GM10266 (cell line): ENCODE results near the gene STRA6.

Experiments
- DNase-seq: peaks from one replicate; pipeline ENCODE4 v3.0.0; 2012; ENCODE audit errors: extremely low spot score
- TF ChIP-seq, protein P1 (sequence below): IDR thresholded peaks from 2 replicates; pipeline ENCODE4 v1.5.1; 2012; ENCODE audit warnings: mild to moderate bottlenecking, low read depth; ENCODE audit not compliant: control insufficient read depth, insufficient read depth; ENCODE audit errors: missing control alignments

Gene STRA6

DNA sequence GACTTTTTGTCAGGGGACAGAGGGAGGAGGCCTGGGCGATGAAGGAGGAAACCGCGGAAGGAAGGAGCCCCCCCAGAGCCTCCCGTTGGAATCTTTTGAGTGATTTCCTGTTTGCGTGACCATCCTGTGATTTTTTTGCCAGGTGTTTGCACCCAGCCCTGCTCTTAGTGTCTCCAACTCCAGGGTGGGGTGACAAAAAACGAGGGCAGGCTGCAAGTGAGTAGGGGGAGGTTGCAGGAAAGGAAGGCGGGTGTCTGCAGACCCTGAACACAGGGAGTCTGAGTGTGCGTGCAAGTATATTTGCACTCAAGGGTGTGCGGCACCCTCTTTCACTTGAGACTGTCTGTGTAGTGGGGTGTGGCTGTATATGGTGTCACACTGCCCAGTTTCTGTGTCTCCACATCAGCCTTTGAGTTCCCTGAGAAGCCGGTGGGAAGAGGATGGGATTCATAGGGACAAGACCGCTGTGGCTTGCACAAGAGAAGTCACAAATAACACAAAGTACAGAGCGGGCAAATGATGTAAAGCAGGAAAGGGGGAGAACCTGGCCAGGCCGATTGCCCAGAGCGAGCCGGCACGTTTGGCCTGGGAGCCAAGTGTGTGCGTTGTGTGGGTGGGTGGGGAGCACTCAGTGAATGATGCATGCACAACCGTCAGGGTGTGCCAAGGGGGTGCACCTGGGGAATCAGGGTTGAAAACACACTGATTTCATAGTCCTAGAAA lies 65.6 kb downstream of the STRA6 start:
- no peak for DNase-seq
- TF ChIP-seq, protein P1, sequence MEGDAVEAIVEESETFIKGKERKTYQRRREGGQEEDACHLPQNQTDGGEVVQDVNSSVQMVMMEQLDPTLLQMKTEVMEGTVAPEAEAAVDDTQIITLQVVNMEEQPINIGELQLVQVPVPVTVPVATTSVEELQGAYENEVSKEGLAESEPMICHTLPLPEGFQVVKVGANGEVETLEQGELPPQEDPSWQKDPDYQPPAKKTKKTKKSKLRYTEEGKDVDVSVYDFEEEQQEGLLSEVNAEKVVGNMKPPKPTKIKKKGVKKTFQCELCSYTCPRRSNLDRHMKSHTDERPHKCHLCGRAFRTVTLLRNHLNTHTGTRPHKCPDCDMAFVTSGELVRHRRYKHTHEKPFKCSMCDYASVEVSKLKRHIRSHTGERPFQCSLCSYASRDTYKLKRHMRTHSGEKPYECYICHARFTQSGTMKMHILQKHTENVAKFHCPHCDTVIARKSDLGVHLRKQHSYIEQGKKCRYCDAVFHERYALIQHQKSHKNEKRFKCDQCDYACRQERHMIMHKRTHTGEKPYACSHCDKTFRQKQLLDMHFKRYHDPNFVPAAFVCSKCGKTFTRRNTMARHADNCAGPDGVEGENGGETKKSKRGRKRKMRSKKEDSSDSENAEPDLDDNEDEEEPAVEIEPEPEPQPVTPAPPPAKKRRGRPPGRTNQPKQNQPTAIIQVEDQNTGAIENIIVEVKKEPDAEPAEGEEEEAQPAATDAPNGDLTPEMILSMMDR = no peak

DNA sequence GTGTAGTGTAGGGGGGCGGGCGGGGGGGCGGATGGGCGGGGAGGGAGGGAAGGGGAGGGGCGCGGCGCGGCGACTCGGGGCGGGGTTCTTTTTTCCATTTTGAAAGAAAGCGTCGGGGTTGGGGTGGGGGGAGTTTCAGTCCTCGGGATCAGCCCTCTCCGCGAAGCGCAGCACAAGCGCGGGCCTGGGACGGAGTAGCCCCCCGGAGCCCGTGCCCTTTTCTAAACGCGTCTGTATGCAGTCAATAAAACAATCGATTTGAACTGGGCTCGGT lies 66.1 kb downstream of the STRA6 start:
- DNase-seq = no peak

DNA sequence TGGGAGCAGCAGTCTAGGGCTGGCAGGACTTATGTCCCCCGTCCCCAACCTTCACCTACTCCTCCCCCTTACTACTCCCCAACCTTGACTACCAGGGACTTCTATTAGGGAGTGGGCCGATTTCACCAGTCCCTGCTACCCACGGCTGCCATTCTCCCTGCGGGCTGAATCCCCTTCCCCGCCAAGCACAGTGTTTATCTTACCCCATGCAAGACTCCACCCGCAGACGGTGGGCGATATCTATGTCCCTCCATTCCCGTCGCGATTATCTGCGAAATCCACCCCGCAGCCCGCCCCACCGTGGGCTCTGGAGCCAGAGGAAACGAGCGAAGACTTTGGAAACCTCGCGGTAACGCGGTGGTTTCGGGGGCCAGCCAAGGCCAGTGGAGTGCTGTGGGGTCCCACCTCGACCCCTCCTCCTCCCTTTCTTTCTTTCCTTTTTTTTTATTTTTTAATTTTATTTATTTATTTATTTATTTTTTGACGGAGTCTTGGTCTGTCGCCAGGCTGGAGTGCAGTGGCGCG lies 67.5 kb downstream of the STRA6 start:
- DNase-seq = no peak
- TF ChIP-seq, protein P1 = no peak

More for the DNA sequence above, 66.1 kb downstream of the STRA6 start:
- TF ChIP-seq, protein P1 = no peak

DNA sequence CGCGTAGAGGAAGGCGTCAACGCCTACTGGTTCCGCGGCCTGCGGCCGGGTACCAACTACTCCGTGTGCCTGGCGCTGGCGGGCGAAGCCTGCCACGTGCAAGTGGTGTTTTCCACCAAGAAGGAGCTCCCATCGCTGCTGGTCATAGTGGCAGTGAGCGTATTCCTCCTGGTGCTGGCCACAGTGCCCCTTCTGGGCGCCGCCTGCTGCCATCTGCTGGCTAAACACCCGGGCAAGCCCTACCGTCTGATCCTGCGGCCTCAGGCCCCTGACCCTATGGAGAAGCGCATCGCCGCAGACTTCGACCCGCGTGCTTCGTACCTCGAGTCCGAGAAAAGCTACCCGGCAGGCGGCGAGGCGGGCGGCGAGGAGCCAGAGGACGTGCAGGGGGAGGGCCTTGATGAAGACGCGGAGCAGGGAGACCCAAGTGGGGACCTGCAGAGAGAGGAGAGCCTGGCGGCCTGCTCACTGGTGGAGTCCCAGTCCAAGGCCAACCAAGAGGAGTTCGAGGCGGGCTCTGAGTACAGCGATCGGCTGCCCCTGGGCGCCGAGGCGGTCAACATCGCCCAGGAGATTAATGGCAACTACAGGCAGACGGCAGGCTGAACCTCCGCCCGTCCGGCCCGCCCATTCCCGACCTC lies 68.1 kb downstream of the STRA6 start:
- peak; percentile 64 for DNase-seq
- TF ChIP-seq, protein P1 = peak; percentile 50

DNA sequence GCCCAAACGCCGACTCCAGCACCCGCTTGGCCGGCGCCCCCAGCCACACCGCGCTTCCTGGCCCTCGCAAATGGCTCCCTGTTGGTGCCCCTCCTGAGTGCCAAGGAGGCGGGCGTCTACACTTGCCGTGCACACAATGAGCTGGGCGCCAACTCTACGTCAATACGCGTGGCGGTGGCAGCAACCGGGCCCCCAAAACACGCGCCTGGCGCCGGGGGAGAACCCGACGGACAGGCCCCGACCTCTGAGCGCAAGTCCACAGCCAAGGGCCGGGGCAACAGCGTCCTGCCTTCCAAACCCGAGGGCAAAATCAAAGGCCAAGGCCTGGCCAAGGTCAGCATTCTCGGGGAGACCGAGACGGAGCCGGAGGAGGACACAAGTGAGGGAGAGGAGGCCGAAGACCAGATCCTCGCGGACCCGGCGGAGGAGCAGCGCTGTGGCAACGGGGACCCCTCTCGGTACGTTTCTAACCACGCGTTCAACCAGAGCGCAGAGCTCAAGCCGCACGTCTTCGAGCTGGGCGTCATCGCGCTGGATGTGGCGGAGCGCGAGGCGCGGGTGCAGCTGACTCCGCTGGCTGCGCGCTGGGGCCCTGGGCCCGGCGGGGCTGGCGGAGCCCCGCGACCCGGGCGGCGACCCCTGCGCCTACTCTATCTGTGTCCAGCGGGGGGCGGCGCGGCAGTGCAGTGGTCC lies 68.7 kb downstream of the STRA6 start:
- TF ChIP-seq, protein P1 = no peak
- DNase-seq = no peak

DNA sequence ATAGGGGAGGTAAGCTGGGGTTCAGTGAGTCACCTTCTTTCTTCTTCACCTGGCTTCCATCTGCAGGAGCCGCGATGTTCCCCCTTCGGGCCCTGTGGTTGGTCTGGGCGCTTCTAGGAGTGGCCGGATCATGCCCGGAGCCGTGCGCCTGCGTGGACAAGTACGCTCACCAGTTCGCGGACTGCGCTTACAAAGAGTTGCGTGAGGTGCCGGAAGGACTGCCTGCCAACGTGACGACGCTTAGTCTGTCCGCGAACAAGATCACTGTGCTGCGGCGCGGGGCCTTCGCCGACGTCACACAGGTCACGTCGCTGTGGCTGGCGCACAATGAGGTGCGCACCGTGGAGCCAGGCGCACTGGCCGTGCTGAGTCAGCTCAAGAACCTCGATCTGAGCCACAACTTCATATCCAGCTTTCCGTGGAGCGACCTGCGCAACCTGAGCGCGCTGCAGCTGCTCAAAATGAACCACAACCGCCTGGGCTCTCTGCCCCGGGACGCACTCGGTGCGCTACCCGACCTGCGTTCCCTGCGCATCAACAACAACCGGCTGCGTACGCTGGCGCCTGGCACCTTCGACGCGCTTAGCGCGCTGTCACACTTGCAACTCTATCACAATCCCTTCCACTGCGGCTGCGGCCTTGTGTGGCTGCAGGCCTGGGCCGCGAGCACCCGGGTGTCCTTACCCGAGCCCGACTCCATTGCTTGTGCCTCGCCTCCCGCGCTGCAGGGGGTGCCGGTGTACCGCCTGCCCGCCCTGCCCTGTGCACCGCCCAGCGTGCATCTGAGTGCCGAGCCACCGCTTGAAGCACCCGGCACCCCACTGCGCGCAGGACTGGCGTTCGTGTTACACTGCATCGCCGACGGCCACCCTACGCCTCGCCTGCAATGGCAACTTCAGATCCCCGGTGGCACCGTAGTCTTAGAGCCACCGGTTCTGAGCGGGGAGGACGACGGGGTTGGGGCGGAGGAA lies 69.6 kb downstream of the STRA6 start:
- peak; percentile 45 for DNase-seq
- TF ChIP-seq, protein P1 = peak; percentile 45
